IPS-20b (cell line): Measurements from ENCODE around the gene ICA1L.

Source experiments
- H3K27ac ChIP-seq: one replicate; pipeline ENCODE4 v1.5.1; 2013; ENCODE audit warnings: low read length
- H3K27me3 ChIP-seq: 2 replicates; pipeline ENCODE4 v1.6.1; 2013; ENCODE audit warnings: mild to moderate bottlenecking, low read length, inconsistent platforms; ENCODE audit not compliant: insufficient read depth
- H3K36me3 ChIP-seq: 2 replicates; pipeline ENCODE4 v1.6.1; 2013; ENCODE audit warnings: low read depth, mild to moderate bottlenecking, inconsistent platforms, low read length, moderate library complexity; ENCODE audit not compliant: insufficient read depth
- H3K4me1 ChIP-seq: 2 replicates; pipeline ENCODE4 v1.6.1; 2013; ENCODE audit warnings: mild to moderate bottlenecking, control low read depth, inconsistent platforms, low read length, moderate library complexity; ENCODE audit not compliant: insufficient read depth
- H3K4me3 ChIP-seq: 2 replicates; pipeline ENCODE4 v1.5.1; 2013; ENCODE audit warnings: mild to moderate bottlenecking, low read length, inconsistent platforms
- H3K9ac ChIP-seq: 2 replicates; pipeline ENCODE4 v1.6.1; 2013; ENCODE audit warnings: low read depth, mild to moderate bottlenecking, inconsistent platforms, low read length, moderate library complexity
- H3K9me3 ChIP-seq: 2 replicates; pipeline ENCODE4 v1.6.1; 2013; ENCODE audit warnings: mild to moderate bottlenecking, low read depth, low read length, inconsistent platforms; ENCODE audit not compliant: insufficient read depth

Gene ICA1L

GRCh38 chr2:202842690-202843089 is 28.9 kb downstream of the ICA1L start:
- no peaks in the 10 kb centered on the region for H3K36me3 ChIP-seq
- H3K27me3 ChIP-seq = no peaks in the 10 kb centered on the region
- H3K9me3 ChIP-seq = no peaks in the 10 kb centered on the region
- H3K27ac ChIP-seq = no peak overlapping the region
- no peak overlapping the region for H3K4me3 ChIP-seq
- no peak overlapping the region for H3K9ac ChIP-seq
- H3K4me1 ChIP-seq = no peaks in the 10 kb centered on the region

GRCh38 chr2:202841090-202841867 is 30.3 kb downstream of the ICA1L start:
- no peaks in the 10 kb centered on the region for H3K4me1 ChIP-seq
- H3K4me3 ChIP-seq = no peak overlapping the region
- no peaks in the 10 kb centered on the region for H3K9me3 ChIP-seq
- no peaks in the 10 kb centered on the region for H3K36me3 ChIP-seq
- no peaks in the 10 kb centered on the region for H3K27me3 ChIP-seq
- no peak overlapping the region for H3K9ac ChIP-seq
- H3K27ac ChIP-seq = no peak overlapping the region

- Histone ChIP-seq H3K36me3 (no peaks in the 10 kb centered on the region), H3K9ac (no peak overlapping the region), H3K27ac (no peak overlapping the region), H3K9me3 (no peaks in the 10 kb centered on the region), H3K4me1 (no peaks in the 10 kb centered on the region), H3K27me3 (no peaks in the 10 kb centered on the region), H3K4me3 (no peak overlapping the region)
Measured at GRCh38 chr2:202831242-202832220, 40.0 kb downstream of the ICA1L start.

- Histone ChIP-seq H3K36me3 (no peaks in the 10 kb centered on the region), H3K27ac (no peak overlapping the region), H3K27me3 (no peaks in the 10 kb centered on the region), H3K4me3 (no peak overlapping the region), H3K4me1 (no peaks in the 10 kb centered on the region), H3K9ac (no peak overlapping the region), H3K9me3 (no peaks in the 10 kb centered on the region)
Measured at GRCh38 chr2:202824901-202825300, 46.7 kb downstream of the ICA1L start.

- H3K9me3 ChIP-seq = no peaks in the 10 kb centered on the region
- no peaks in the 10 kb centered on the region for H3K27me3 ChIP-seq
- no peak overlapping the region for H3K4me3 ChIP-seq
- H3K36me3 ChIP-seq = no peaks in the 10 kb centered on the region
- H3K4me1 ChIP-seq = no peaks in the 10 kb centered on the region
- H3K9ac ChIP-seq = no peak overlapping the region
- H3K27ac ChIP-seq = no peak overlapping the region
Measured at GRCh38 chr2:202822411-202822810, 49.2 kb downstream of the ICA1L start.

GRCh38 chr2:202821206-202822160 is 50.1 kb downstream of the ICA1L start:
- H3K4me3 ChIP-seq = no peak overlapping the region
- H3K27ac ChIP-seq = no peak overlapping the region
- H3K9me3 ChIP-seq = no peaks in the 10 kb centered on the region
- H3K9ac ChIP-seq = no peak overlapping the region
- H3K36me3 ChIP-seq = no peaks in the 10 kb centered on the region
- no peaks in the 10 kb centered on the region for H3K27me3 ChIP-seq
- no peaks in the 10 kb centered on the region for H3K4me1 ChIP-seq

GRCh38 chr2:202818321-202818720 is 53.2 kb downstream of the ICA1L start:
- no peaks in the 10 kb centered on the region for H3K4me1 ChIP-seq
- no peak overlapping the region for H3K4me3 ChIP-seq
- peaks cover 2% of the 10 kb centered on the region; the same call in 1 of the 2 replicates for H3K9me3 ChIP-seq
- no peak overlapping the region for H3K27ac ChIP-seq
- H3K9ac ChIP-seq = no peak overlapping the region
- no peaks in the 10 kb centered on the region for H3K27me3 ChIP-seq
- H3K36me3 ChIP-seq = no peaks in the 10 kb centered on the region

GRCh38 chr2:202817771-202818170 is 53.8 kb downstream of the ICA1L start:
- no peak overlapping the region for H3K27ac ChIP-seq
- H3K9ac ChIP-seq = no peak overlapping the region
- no peaks in the 10 kb centered on the region for H3K36me3 ChIP-seq
- H3K4me3 ChIP-seq = no peak overlapping the region
- peaks cover 2% of the 10 kb centered on the region; the same call in 1 of the 2 replicates for H3K9me3 ChIP-seq
- no peaks in the 10 kb centered on the region for H3K27me3 ChIP-seq
- H3K4me1 ChIP-seq = no peaks in the 10 kb centered on the region

- no peaks in the 10 kb centered on the region for H3K4me1 ChIP-seq
- no peak overlapping the region for H3K4me3 ChIP-seq
- H3K9me3 ChIP-seq = peaks cover 2% of the 10 kb centered on the region; the same call in 1 of the 2 replicates
- no peak overlapping the region for H3K27ac ChIP-seq
- no peaks in the 10 kb centered on the region for H3K27me3 ChIP-seq
- H3K9ac ChIP-seq = no peak overlapping the region
- H3K36me3 ChIP-seq = no peaks in the 10 kb centered on the region
Measured at GRCh38 chr2:202815548-202816360, 55.8 kb downstream of the ICA1L start.

GRCh38 chr2:202814226-202814625 is 57.3 kb downstream of the ICA1L start:
- no peaks in the 10 kb centered on the region for H3K36me3 ChIP-seq
- peaks cover 2% of the 10 kb centered on the region; the same call in 1 of the 2 replicates for H3K9me3 ChIP-seq

More at GRCh38 chr2:202814226-202814625, 57.3 kb downstream of the ICA1L start:
- H3K4me1 ChIP-seq = no peaks in the 10 kb centered on the region
- no peak overlapping the region for H3K4me3 ChIP-seq
- H3K27me3 ChIP-seq = no peaks in the 10 kb centered on the region
- H3K9ac ChIP-seq = no peak overlapping the region
- no peak overlapping the region for H3K27ac ChIP-seq
